ENCODE measurements around the gene PITX3. TPM values are rescaled to one million over a fixed set of nuclear protein-coding genes. Genes with fewer than 3 reads are reported as not detected.
"Not testable (repeated sequence)": the region's sequence is repeated elsewhere in the genome, so short reads cannot be mapped to it uniquely, and the experiment has no call there.

PITX3 gene
- total and polyA plus RNA-seq, 2 donors (not counting 3 experiments of a cell fraction or from before 2014, with no cell fraction given): not detected

GRCh38 chr10:102219370-102219769 is 21.9 kb downstream of the PITX3 start:
- POLR2A ChIA-PET: no interaction called here
- no peak for TF ChIP-seq CTCF (IDR thresholded peaks at IDR 0.05; ENCODE audit: extremely low read depth in 1 of 2, insufficient read depth in 1 of 2, low read depth in 1 of 2, low read length in 2 of 2)
- no peak for TF ChIP-seq EZH2 (IDR thresholded peaks at IDR 0.05; ENCODE audit: borderline replicate concordance, low read depth, low read length, severe bottlenecking)
- TF ChIP-seq GATA2 (IDR thresholded peaks at IDR 0.05; ENCODE audit: insufficient read depth, insufficient read length, low read depth, low read length): no peak
- no peak for TF ChIP-seq FOS (IDR thresholded peaks at IDR 0.05; ENCODE audit: borderline replicate concordance, insufficient read depth, low read length)
- TF ChIP-seq MAX (IDR thresholded peaks at IDR 0.05; ENCODE audit: insufficient read depth, insufficient read length): no peak
- TF ChIP-seq POLR2AphosphoS5 (IDR thresholded peaks at IDR 0.05; ENCODE audit: insufficient read depth, low read depth, low read length): no peak
- TF ChIP-seq JUN (IDR thresholded peaks at IDR 0.05; ENCODE audit: borderline replicate concordance, insufficient read depth, insufficient read length, low read depth): no peak
- no peak for TF ChIP-seq POLR2A (IDR thresholded peaks at IDR 0.05; ENCODE audit: low read depth, low read length)
- TF ChIP-seq MYC (IDR thresholded peaks at IDR 0.05; ENCODE audit: low read depth, low read length): no peak
- intact Hi-C loops (cut with micrococcal nuclease) (no loop called here), dilution Hi-C loops (cut with MboI; ENCODE audit: extremely low pct_ligation_motif_present, low sequenced_read_pairs) (no loop called here)
- Histone ChIP-seq H2AFZ (ENCODE audit: low read depth, low read length) (no peak overlapping the region), H4K20me1 (replicated peaks; ENCODE audit: control insufficient read depth, extremely low read depth, insufficient read depth, low read length) (no peaks in the 10 kb centered on the region), H3K79me2 (ENCODE audit: control insufficient read depth, insufficient read depth, low read length) (no peaks in the 10 kb centered on the region), H3K9me1 (replicated peaks; ENCODE audit: control insufficient read depth, extremely low read depth, insufficient read depth, low read length) (no peaks in the 10 kb centered on the region), H3K27me3 (ENCODE audit: control insufficient read depth in 2 of 2, insufficient read depth in 2 of 2, low read length in 2 of 2) (peaks cover 37 to 48% of the 10 kb centered on the region in 2 experiments), H3K36me3 (ENCODE audit: control insufficient read depth in 2 of 2, extremely low read depth in 1 of 2, insufficient read depth in 2 of 2, low read length in 2 of 2) (no peaks in the 10 kb centered on the region), H3K9me3 (replicated peaks; ENCODE audit: control insufficient read depth, insufficient read depth, low read length) (no peaks in the 10 kb centered on the region), H3K4me3 (replicated peaks in 1 of 3; ENCODE audit: insufficient read depth in 1 of 3, low read depth in 1 of 3, low read length in 3 of 3) (no peak overlapping the region), H3K9ac (replicated peaks; ENCODE audit: extremely low read depth, insufficient read depth, low read length) (no peak overlapping the region), H3K4me1 (ENCODE audit: control insufficient read depth, extremely low read depth, insufficient read depth, low read length) (no peaks in the 10 kb centered on the region), H3K4me2 (ENCODE audit: insufficient read depth, low read length) (no peak overlapping the region), H3K27ac (ENCODE audit: insufficient read depth, low read depth, low read length) (no peak overlapping the region)
- BruUV-seq (replicated peaks): no TSS peak
- FAIRE-seq (no peak), DNase-seq (ENCODE audit: low read depth, low spot score) (no peak)
- CTCF ChIA-PET: interaction anchor here (0.8 to 4.5 kb wide), 7 partner anchors 10 to 365 kb away, joined by 3 to 26 read pairs (median 3); no protein-coding TSS in a partner anchor

GRCh38 chr10:102213599-102213998 is 27.7 kb downstream of the PITX3 start:
- BruUV-seq (replicated peaks); H3K36me3 ChIP-seq (ENCODE audit: control insufficient read depth in 2 of 2, extremely low read depth in 1 of 2, insufficient read depth in 2 of 2, low read length in 2 of 2); H4K20me1 ChIP-seq (replicated peaks; ENCODE audit: control insufficient read depth, extremely low read depth, insufficient read depth, low read length); H3K4me1 ChIP-seq (ENCODE audit: control insufficient read depth, extremely low read depth, insufficient read depth, low read length); DNase-seq (ENCODE audit: low read depth, low spot score); H3K4me3 ChIP-seq (replicated peaks in 1 of 3; ENCODE audit: insufficient read depth in 1 of 3, low read depth in 1 of 3, low read length in 3 of 3); FAIRE-seq; POLR2A ChIA-PET; H3K9me1 ChIP-seq (replicated peaks; ENCODE audit: control insufficient read depth, extremely low read depth, insufficient read depth, low read length); H3K27ac ChIP-seq (ENCODE audit: insufficient read depth, low read depth, low read length); dilution Hi-C loops (cut with MboI; ENCODE audit: extremely low pct_ligation_motif_present, low sequenced_read_pairs); H3K79me2 ChIP-seq (ENCODE audit: control insufficient read depth, insufficient read depth, low read length); H3K9ac ChIP-seq (replicated peaks; ENCODE audit: extremely low read depth, insufficient read depth, low read length); intact Hi-C loops (cut with micrococcal nuclease); H3K4me2 ChIP-seq (ENCODE audit: insufficient read depth, low read length); H3K9me3 ChIP-seq (replicated peaks; ENCODE audit: control insufficient read depth, insufficient read depth, low read length); H2AFZ ChIP-seq (ENCODE audit: low read depth, low read length): not testable (repeated sequence)
- peaks cover 4 to 32% of the 10 kb centered on the region in 2 experiments for H3K27me3 ChIP-seq (ENCODE audit: control insufficient read depth in 2 of 2, insufficient read depth in 2 of 2, low read length in 2 of 2)
- CTCF ChIA-PET: interaction anchor here (1.3 kb wide), 1 partner anchor 12 kb away, joined by 3 read pairs; the partner anchor contains the start of gene ELOVL3
